Lower leg skin (tissue), 4 donors: Measurements from ENCODE around the gene SSH3. TPM values are rescaled to one million over a fixed set of nuclear protein-coding genes. Genes with fewer than 3 reads are reported as not detected.

Experiments used
- DNase-seq, 2 donors: peaks; one replicate each; pipeline ENCODE4 v3.0.0-alpha.2; 2019; ENCODE audit warnings: low spot score in 2 of 2
- H3K4me3 ChIP-seq: fragments of 200-600 bp; sonication (generic); 2 replicates; pipeline ENCODE4 v1.5.1; 2017; ENCODE audit warnings: mild to moderate bottlenecking, low read depth; ENCODE audit not compliant: poor library complexity, severe bottlenecking
- POLR2A ChIP-seq, 2 donors: fragments of 450-650 bp; IDR thresholded peaks; one replicate each; pipeline ENCODE4 v1.6.1; 2016 to 2017; ENCODE audit warnings: antibody characterized with exemption in 2 of 2, mild to moderate bottlenecking in 1 of 2, moderate library complexity in 1 of 2
- WGBS, 2 donors: methylation state at CpG; one replicate each; pipeline ENCODE4 v1.1.5; 2018; 5-methylcytosine and 5-hydroxymethylcytosine counted together
- intact Hi-C: fragments of 100-400 bp; cut with DNase I; formaldehyde crosslinking; loops from one replicate; pipeline ENCODE4 v1.15.0; 2023; ENCODE audit warnings: low total_unique reads
- total RNA-seq, 4 donors: library from RNA; depleted of rRNA; stranded (reverse); fragments of >200 nt; gene quantifications; one replicate each; pipeline ENCODE4 v1.1.0, GENCODE V29; 2016
- TF ChIP-seq, protein P1 (sequence below), 3 donors: fragments of 450-650 bp; IDR thresholded peaks; one replicate each; pipeline ENCODE4 v1.5.1; 2016; ENCODE audit warnings: antibody characterized with exemption in 3 of 3, mild to moderate bottlenecking in 3 of 3, moderate library complexity in 2 of 3

The SSH3 gene
- total RNA-seq, 4 donors from 2014 or later: 58.6 to 71.0 (median 62.0) TPM

GRCh38 chr11:67310246-67311050 lies 7.1 kb downstream of the SSH3 start:
- 52 to 64% methylated on average over 17 of the region's 19 CpGs for WGBS, 2 donors
- DNase-seq: peak in 1 of 2 donors; percentile 85
- no peak overlapping the region for H3K4me3 ChIP-seq
- TF ChIP-seq, protein P1, sequence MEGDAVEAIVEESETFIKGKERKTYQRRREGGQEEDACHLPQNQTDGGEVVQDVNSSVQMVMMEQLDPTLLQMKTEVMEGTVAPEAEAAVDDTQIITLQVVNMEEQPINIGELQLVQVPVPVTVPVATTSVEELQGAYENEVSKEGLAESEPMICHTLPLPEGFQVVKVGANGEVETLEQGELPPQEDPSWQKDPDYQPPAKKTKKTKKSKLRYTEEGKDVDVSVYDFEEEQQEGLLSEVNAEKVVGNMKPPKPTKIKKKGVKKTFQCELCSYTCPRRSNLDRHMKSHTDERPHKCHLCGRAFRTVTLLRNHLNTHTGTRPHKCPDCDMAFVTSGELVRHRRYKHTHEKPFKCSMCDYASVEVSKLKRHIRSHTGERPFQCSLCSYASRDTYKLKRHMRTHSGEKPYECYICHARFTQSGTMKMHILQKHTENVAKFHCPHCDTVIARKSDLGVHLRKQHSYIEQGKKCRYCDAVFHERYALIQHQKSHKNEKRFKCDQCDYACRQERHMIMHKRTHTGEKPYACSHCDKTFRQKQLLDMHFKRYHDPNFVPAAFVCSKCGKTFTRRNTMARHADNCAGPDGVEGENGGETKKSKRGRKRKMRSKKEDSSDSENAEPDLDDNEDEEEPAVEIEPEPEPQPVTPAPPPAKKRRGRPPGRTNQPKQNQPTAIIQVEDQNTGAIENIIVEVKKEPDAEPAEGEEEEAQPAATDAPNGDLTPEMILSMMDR (IDR thresholded peaks at IDR 0.05): no peak
- no peak for TF ChIP-seq POLR2A (IDR thresholded peaks at IDR 0.05)
- intact Hi-C loops: no loop called here

- WGBS, 2 donors: 74 to 75% methylated on average over 18 of the region's 18 CpGs
- intact Hi-C loops: no loop called here
- H3K4me3 ChIP-seq: no peak overlapping the region
- TF ChIP-seq, protein P1 (IDR thresholded peaks at IDR 0.05): no peak
- no peak for TF ChIP-seq POLR2A (IDR thresholded peaks at IDR 0.05)
- DNase-seq: peak in 1 of 2 donors; percentile 84
Measured at GRCh38 chr11:67311051-67311555, 7.8 kb downstream of the SSH3 start.

DNA sequence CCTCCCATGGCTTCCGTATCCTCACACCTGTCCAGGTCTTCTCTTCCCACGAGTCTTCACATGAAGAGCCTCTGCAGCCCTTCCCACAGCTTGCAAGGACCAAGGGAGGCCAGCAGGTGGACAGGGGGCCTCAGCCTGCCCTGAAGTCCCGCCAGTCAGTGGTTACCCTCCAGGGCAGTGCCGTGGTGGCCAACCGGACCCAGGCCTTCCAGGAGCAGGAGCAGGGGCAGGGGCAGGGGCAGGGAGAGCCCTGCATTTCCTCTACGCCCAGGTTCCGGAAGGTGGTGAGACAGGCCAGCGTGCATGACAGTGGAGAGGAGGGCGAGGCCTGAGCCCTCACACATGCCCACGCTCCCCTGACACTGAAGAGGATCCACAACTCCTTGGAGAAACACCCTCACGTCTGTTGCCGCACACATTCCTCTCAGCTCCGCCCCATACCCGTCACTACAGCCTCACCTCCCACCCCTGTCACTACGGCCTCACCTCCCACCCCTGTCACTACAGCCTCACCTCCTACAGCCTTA lies 8.3 kb downstream of the SSH3 start:
- DNase-seq: peak; percentile 20 to 88
- 76 to 78% methylated on average over 12 to 15 of the region's 15 CpGs for WGBS, 2 donors
- H3K4me3 ChIP-seq: no peak overlapping the region
- intact Hi-C loops: no loop called here
- TF ChIP-seq, protein P1 (IDR thresholded peaks at IDR 0.05): no peak
- TF ChIP-seq POLR2A (IDR thresholded peaks at IDR 0.05): no peak

DNA sequence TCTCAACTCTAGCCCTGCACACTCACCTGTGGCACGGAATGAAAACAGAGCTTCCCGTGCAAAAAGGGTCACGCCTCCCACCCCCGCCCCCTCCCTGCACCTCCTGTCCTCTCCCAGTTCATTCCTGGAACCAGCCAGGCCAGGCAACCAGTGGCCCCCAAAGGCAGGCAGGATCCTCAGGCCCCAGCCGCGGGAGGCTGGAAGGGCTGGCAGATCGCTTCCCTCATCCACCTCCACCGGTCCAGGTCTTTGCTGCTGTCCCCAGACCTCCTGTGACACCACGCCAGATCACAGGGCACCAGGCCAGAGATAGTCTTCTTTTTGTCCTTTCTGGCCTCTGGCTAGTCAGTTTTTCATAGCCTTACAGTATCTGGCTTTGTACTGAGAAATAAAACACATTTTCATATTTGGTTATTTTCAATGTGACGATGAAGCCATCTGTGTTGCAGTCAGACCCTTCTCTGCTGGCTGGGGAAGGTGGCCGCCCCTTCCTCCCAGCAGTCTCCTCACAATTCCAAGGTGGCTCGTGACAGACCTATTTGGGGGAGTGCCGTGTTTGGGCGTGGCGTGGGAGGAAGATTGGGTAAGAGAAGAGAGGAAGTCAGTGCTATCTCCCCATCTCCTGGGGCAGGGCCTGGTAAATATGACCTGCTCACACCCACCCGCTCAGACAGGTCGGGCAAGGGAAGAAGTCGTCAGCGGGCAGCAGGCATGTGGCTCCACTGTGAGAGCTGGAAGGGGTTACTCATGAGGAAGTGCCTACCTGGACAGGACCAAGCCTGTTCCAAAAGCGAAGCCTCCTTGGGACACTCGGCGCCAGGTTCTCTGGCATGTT lies 9.1 kb downstream of the SSH3 start:
- TF ChIP-seq, protein P1 (IDR thresholded peaks at IDR 0.05): no peak
- DNase-seq: peak; percentile 79 to 92
- WGBS, 2 donors: 44 to 48% methylated on average over 18 to 22 of the region's 22 CpGs
- H3K4me3 ChIP-seq: no peak overlapping the region
- intact Hi-C loops: no loop called here

DNA sequence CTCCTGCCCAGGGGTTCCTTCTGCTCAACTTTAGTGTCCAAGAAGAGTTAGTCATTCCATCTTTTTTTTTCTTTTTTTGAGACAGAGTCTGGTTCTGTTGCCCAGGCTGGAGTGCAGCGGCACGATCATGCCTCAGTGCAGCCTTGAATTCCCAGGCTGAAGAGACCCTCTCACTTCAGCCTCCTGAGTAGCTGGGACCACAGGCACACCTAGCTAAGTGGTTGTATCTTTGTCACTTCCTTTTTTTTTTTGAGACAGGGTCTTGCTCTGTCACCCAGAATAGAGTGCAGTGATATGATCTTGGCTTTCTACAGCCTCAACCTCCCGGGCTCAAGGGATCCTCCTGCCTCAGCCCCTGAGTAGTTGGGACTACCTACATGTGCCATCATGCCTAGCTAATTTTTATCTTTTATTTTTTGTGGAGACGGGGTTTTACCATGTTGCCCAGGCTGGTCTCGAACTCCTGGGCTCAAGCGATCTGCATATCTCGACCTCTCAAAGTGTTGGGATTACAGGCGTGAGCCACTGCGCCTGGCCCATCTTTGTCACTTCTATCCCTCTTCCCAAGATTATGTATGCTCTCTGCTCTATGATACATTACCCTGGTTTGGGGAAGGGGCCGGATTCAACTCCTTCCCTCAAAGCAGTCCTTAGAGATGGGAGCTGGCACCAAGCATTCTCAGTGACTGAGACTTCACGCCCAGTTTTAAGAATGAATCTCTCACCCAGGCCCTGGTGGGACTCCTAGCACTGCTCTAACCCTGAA lies 10.0 kb downstream of the SSH3 start:
- peak in 1 of 2 donors; percentile 58 for DNase-seq
- TF ChIP-seq POLR2A (IDR thresholded peaks at IDR 0.05): no peak
- TF ChIP-seq, protein P1 (IDR thresholded peaks at IDR 0.05): no peak
- no peak overlapping the region for H3K4me3 ChIP-seq
- intact Hi-C loops: no loop called here
- 63 to 69% methylated on average over 11 of the region's 11 CpGs for WGBS, 2 donors
